Smooth muscle cell (in vitro differentiated cells): ENCODE results near the gene SLC15A1. TPM values are rescaled to one million over a fixed set of nuclear protein-coding genes. Genes with fewer than 3 reads are reported as not detected.
"Not testable (repeated sequence)": the region's sequence is repeated elsewhere in the genome, so short reads cannot be mapped to it uniquely, and the experiment has no call there.

Experiments used
- DNase-seq: peaks from one replicate; lab custom pipeline; 2025; ENCODE audit not compliant: unreplicated experiment; lab: John Stamatoyannopoulos, UW
- H2AFZ ChIP-seq: fragments of 200-600 bp; sonication (generic); 2 replicates; pipeline ENCODE4 v1.6.0; 2016; ENCODE audit warnings: antibody characterized with exemption, low read depth, mild to moderate bottlenecking
- H3F3A ChIP-seq: fragments of 200-600 bp; sonication (generic); 2 replicates; pipeline ENCODE4 v1.6.0; 2017; ENCODE audit warnings: antibody characterized with exemption, low read depth
- H3K27ac ChIP-seq: fragments of 200-600 bp; sonication (generic); 2 replicates; pipeline ENCODE4 v1.5.1; 2016; ENCODE audit warnings: low read depth, mild to moderate bottlenecking
- H3K27me3 ChIP-seq: fragments of 200-600 bp; sonication (generic); 2 replicates; pipeline ENCODE4 v1.6.1; 2016; ENCODE audit warnings: low read depth, mild to moderate bottlenecking
- H3K36me3 ChIP-seq: fragments of 200-600 bp; sonication (generic); 2 replicates; pipeline ENCODE4 v1.5.1; 2016; ENCODE audit warnings: low read depth
- H3K4me1 ChIP-seq: fragments of 200-600 bp; sonication (generic); 2 replicates; pipeline ENCODE4 v1.5.1; 2016; ENCODE audit warnings: low read depth
- H3K4me2 ChIP-seq: fragments of 200-600 bp; sonication (generic); 2 replicates; pipeline ENCODE4 v1.6.0; 2016; ENCODE audit warnings: mild to moderate bottlenecking
- H3K4me3 ChIP-seq: fragments of 200-600 bp; sonication (generic); 2 replicates; pipeline ENCODE4 v1.5.1; 2016; ENCODE audit warnings: mild to moderate bottlenecking
- H3K79me2 ChIP-seq: fragments of 200-600 bp; sonication (generic); 2 replicates; pipeline ENCODE4 v1.6.0; 2016; ENCODE audit warnings: low read depth, mild to moderate bottlenecking
- H3K9ac ChIP-seq: fragments of 200-600 bp; sonication (generic); 2 replicates; pipeline ENCODE4 v1.6.0; 2016; ENCODE audit warnings: low read depth
- H3K9me3 ChIP-seq: fragments of 200-600 bp; sonication (generic); replicated peaks from 2 replicates; pipeline ENCODE4 v1.5.1; 2016; ENCODE audit warnings: low read depth
- H4K20me1 ChIP-seq: fragments of 200-600 bp; sonication (generic); 2 replicates; pipeline ENCODE4 v1.6.0; 2016; ENCODE audit warnings: low read depth
- WGBS: methylation state at CpG from one replicate; pipeline ENCODE4 v1.1.7; 2016; ENCODE audit warnings: low lambda C conversion rate; 5-methylcytosine and 5-hydroxymethylcytosine counted together
- polyA plus RNA-seq: library from polyadenylated mRNA; unstranded; fragments of >200 nt; fragmentation: Nextera tagmentation; extraction: Ambion mirVana; gene quantifications from 2 replicates; pipeline ENCODE4 v1.2.1, GENCODE V29; 2016
- total RNA-seq: library from RNA; depleted of rRNA; stranded (reverse); fragments of >200 nt; gene quantifications from 2 replicates; pipeline ENCODE4 v1.2.3, GENCODE V29; 2014
- TF ChIP-seq, protein P1 (sequence below): fragments of 200-600 bp; sonication (generic); IDR thresholded peaks from 2 replicates; pipeline ENCODE4 v1.5.1; 2017; ENCODE audit warnings: borderline replicate concordance, mild to moderate bottlenecking, antibody characterized with exemption; ENCODE audit not compliant: insufficient read depth, poor library complexity, severe bottlenecking

SLC15A1 gene
- total and polyA plus RNA-seq, 2 experiments from 2014 or later = 0.13 to 0.31 TPM

DNA sequence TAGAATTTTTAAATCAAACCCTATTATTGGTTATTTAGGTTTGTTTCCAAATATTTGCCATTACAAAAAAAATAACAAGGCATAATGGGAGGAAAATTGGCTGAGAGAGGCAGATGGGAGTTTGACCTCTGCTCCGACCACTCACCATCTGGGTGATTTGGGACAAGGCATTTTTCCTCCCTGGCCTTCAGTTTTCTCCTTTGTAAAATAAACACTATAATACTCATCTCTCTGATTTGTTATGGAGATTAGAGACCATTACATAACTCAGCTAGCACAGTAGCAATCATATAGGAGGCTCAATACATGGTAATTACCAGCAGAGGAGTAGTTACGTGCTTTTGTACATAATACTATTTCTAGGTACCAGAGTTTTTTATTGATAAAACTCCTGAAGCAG is 105.4 kb downstream of the SLC15A1 start:
- H4K20me1 ChIP-seq = no peaks in the 10 kb centered on the region
- H3F3A ChIP-seq = no peaks in the 10 kb centered on the region
- TF ChIP-seq, protein P1, sequence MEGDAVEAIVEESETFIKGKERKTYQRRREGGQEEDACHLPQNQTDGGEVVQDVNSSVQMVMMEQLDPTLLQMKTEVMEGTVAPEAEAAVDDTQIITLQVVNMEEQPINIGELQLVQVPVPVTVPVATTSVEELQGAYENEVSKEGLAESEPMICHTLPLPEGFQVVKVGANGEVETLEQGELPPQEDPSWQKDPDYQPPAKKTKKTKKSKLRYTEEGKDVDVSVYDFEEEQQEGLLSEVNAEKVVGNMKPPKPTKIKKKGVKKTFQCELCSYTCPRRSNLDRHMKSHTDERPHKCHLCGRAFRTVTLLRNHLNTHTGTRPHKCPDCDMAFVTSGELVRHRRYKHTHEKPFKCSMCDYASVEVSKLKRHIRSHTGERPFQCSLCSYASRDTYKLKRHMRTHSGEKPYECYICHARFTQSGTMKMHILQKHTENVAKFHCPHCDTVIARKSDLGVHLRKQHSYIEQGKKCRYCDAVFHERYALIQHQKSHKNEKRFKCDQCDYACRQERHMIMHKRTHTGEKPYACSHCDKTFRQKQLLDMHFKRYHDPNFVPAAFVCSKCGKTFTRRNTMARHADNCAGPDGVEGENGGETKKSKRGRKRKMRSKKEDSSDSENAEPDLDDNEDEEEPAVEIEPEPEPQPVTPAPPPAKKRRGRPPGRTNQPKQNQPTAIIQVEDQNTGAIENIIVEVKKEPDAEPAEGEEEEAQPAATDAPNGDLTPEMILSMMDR = no peak
- no peak overlapping the region for H3K4me2 ChIP-seq
- no peaks in the 10 kb centered on the region for H3K27me3 ChIP-seq
- no peak overlapping the region for H3K9ac ChIP-seq
- no peak for DNase-seq
- 92% methylated on average over 2 of the region's 2 CpGs for WGBS
- H3K79me2 ChIP-seq = no peaks in the 10 kb centered on the region
- H3K9me3 ChIP-seq = no peaks in the 10 kb centered on the region
- no peaks in the 10 kb centered on the region for H3K4me1 ChIP-seq
- H3K27ac ChIP-seq = no peak overlapping the region
- no peak overlapping the region for H3K4me3 ChIP-seq
- H2AFZ ChIP-seq = no peak overlapping the region
- no peaks in the 10 kb centered on the region for H3K36me3 ChIP-seq

DNA sequence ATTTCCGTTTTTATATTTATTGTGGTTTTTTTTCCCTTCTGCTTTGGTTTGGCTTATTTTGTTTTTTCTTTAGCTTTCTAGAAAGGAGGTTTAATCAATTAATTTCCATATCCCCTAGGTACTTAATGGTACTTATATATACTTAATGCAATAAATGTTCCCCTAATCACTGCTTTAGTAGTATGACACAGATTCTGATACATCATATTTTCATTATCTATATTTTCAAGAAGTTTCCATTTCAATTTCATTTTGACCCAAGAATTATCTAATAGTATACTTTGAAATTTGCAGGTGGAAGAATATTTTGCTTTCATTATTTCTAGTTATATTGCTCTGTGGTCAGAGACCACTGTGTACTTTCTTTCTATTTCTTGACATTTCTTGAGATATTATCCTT is 109.0 kb downstream of the SLC15A1 start:
- Histone ChIP-seq H3K4me1 (no peaks in the 10 kb centered on the region), H4K20me1 (no peaks in the 10 kb centered on the region), H3K27me3 (no peaks in the 10 kb centered on the region), H3K9ac (no peak overlapping the region), H3K36me3 (no peaks in the 10 kb centered on the region), H3K4me3 (no peak overlapping the region), H3K4me2 (no peak overlapping the region), H3K79me2 (no peaks in the 10 kb centered on the region), H2AFZ (no peak overlapping the region), H3F3A (no peaks in the 10 kb centered on the region), H3K9me3 (no peaks in the 10 kb centered on the region), H3K27ac (no peak overlapping the region)
- no peak for DNase-seq
- TF ChIP-seq, protein P1 = no peak
- 87% methylated on average over 1 of the region's 1 CpG for WGBS

- TF ChIP-seq, protein P1 = no peak
- Histone ChIP-seq H3K36me3 (no peaks in the 10 kb centered on the region), H3K4me1 (no peaks in the 10 kb centered on the region), H4K20me1 (no peaks in the 10 kb centered on the region), H3K9me3 (no peaks in the 10 kb centered on the region), H2AFZ (no peak overlapping the region), H3K4me3 (no peak overlapping the region), H3K27ac (no peak overlapping the region), H3K27me3 (no peaks in the 10 kb centered on the region), H3F3A (no peaks in the 10 kb centered on the region), H3K9ac (no peak overlapping the region), H3K79me2 (no peaks in the 10 kb centered on the region), H3K4me2 (no peak overlapping the region)
- 95% methylated on average over 13 of the region's 13 CpGs for WGBS
- no peak for DNase-seq
Observed at GRCh38 chr13:98641075-98641474, 111.4 kb downstream of the SLC15A1 start.

GRCh38 chr13:98639785-98640184 is 112.7 kb downstream of the SLC15A1 start:
- H3K27ac ChIP-seq, H2AFZ ChIP-seq, H3K27me3 ChIP-seq, H3K4me2 ChIP-seq, H3K4me1 ChIP-seq, H4K20me1 ChIP-seq, H3K36me3 ChIP-seq, H3K79me2 ChIP-seq, H3K9me3 ChIP-seq, DNase-seq, H3F3A ChIP-seq, H3K9ac ChIP-seq, H3K4me3 ChIP-seq: not testable (repeated sequence)
- WGBS = 80% methylated on average over 4 of the region's 4 CpGs

DNA sequence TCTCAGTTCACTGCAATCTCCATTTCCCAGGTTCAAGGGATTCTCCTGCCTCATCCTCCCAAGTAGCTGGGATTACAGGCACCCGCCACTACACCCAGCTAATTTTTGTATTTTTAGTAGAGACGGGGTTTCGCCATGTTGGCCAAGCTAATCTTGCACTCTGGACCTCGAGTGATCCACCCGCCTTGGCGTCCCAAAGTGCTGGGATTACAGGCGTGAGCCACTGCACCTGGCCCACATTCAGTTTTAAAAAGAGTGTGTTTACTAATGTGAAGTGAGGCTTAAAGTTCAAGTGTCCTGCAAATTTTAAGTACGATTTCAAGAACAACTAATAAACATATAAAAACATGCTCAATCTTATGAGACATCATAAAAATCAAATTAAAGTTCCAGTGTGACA is 114.1 kb downstream of the SLC15A1 start:
- not testable (repeated sequence) for DNase-seq, H3F3A ChIP-seq, H3K27me3 ChIP-seq, H3K4me2 ChIP-seq, H3K9ac ChIP-seq, H3K27ac ChIP-seq, H2AFZ ChIP-seq, H3K79me2 ChIP-seq, H3K36me3 ChIP-seq, H4K20me1 ChIP-seq, H3K4me1 ChIP-seq, H3K9me3 ChIP-seq, H3K4me3 ChIP-seq
- 94% methylated on average over 8 of the region's 8 CpGs for WGBS
